GM19035 (cell line): ENCODE data around the gene PLEKHA6.

ENCODE experiments used
- ATAC-seq: cut with Tn5 transposase; IDR thresholded peaks from one replicate; pipeline ENCODE4 v1.9.1; 2021; ENCODE audit not compliant: unreplicated experiment

PLEKHA6 gene

DNA sequence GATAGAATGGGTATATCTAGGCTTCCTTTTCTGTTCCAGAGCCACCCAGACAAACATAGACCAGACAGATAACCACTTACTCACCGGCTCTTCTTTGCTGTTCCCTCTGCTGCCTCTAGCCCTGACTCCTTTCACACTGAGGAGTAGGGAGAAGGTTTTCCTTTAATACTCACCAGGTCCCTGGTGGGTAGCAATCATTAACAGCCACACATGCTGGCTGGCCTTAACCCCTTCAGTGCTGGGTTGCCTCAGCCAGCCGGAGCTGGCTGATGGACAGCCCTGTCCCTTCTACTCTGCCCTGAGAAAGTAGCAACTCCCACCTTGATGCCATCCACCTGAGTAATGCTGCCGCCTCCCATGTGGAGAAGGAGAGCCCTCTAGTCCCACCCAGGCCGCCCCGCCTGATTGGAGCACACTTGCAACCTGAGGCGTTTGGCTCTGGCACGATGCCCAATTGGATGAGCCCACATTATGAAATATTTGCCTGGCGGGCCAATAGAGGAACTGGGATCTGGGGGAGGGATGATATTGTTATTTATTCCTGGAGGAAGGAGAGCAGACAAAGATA, 71.6 kb downstream of the PLEKHA6 start:
- ATAC-seq: no peak

DNA sequence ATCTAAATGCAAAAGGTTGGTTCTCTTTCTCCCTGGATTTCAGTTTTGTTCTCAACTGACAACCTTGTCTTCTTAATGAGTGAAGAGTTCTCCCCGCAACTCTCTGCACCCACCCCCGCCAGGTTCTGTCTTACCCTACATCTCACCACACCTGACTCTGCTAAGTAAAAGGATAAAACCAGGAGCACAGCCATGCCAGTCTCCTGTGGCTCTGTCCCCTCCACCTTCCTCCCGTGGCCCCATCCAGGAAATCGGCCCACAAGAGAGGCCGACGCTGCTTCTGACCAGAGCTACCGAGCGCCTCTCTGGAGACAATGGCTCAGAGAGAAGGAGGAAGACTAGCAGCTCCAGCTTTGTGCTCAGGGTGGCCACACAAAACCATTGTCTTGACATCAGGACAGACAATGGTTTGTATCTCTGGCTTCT, 72.2 kb downstream of the PLEKHA6 start:
- no peak for ATAC-seq

DNA sequence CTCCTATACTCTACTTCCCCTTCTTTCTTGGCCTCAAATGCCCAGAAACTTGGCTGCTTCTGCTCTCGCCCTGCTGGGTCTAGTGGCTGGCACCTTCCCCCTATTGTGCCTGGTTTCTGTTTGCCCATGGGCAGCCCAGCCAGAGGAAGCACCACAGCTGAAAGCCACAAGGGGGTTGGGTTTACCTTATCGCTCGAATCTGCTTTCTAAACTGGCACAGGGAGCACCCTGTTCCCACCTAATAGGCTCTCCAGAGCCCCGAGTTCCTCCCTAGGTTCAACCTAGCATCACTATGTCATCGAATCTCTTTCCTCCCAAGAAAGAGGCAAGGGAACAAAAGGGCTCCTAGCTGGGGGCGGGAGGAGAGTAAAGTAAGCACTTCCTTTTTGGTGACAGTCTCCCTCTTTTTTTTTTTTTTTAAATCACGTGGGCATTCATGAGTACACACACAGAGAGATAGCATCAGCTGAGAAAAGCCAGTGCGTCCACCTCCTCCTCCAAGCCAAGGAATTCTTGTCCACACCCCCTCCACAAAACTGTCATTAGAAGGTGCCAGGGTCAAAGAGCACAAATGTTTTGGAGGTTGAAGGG, 72.8 kb downstream of the PLEKHA6 start:
- ATAC-seq: no peak

DNA sequence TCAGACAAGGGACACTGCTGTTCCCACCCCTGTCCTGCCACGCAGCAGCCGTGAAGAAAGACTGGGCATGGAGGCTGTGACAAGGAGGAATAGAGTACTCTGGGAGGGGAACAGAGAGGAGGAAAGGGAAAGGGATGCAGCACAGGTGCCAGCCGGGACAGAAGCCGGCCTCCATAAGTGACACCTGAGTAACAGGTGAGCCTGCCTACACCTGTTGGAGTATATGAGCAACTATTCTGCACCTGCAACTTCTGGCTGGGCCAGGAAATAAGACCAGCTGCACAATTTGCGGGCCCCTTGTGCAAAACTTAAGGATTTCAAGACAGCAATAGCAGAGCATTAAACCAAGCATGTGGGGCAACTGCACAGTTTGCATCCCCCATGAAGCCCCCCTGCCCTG, 73.4 kb downstream of the PLEKHA6 start:
- no peak for ATAC-seq

DNA sequence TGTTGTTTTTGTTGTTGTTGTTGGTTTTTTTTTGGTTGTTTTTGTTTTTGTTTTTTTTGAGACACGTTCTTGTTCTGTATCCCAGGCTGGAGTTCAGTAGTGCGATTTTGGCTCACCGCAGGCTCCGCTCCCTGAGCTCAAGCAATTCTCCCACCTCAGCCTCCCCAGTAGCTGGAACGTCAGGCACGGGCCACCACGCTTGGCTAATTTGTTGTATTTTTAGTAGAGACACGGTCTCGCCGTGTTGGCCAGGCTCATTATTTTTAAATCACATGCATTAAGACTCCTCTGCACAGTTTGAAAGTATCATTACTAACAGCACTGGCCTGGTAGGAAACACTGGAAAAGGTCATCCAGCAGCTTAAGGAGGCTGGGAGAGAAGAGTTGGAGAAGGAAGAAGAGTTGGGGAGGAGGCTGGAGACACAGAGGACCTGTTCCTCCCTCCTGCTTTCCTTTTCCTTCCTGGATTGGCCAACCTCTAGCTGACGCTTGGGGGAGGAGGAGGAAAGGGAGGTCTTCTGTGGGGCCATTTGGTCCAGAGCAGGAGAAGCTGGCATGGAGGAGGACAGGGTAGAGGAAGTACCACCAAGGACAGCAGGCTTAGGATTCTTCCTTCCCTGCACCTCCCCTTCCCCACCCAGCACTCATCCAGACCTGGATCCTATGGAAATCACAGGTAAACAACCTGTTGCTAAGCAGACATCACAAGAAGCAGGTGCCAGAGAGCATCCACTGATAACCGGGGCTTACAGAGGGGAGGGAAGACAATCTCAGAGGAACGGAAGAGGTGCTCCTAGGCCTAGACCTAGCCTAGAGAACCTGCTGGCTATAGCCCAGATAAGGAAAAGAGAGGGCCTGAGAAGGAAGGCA, 74.1 kb downstream of the PLEKHA6 start:
- no peak for ATAC-seq

DNA sequence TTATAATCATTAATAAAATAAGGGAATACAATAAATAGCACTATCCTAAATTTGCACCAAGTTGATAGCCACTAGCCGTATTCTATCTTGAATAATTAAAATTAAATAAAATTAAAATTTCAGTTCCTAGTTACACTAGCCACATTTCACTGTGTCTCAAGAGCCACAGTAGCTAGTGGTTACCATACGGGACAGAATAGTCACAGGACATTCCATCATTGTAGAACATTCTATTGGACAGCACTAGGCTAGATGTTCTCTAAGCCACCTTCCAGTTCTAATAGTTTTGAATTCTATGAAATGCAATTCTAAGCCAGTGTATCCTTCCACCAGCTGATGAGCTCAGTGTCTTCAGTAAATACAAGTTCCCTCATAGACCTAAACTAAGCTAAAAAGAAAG, 74.8 kb downstream of the PLEKHA6 start:
- no peak for ATAC-seq

DNA sequence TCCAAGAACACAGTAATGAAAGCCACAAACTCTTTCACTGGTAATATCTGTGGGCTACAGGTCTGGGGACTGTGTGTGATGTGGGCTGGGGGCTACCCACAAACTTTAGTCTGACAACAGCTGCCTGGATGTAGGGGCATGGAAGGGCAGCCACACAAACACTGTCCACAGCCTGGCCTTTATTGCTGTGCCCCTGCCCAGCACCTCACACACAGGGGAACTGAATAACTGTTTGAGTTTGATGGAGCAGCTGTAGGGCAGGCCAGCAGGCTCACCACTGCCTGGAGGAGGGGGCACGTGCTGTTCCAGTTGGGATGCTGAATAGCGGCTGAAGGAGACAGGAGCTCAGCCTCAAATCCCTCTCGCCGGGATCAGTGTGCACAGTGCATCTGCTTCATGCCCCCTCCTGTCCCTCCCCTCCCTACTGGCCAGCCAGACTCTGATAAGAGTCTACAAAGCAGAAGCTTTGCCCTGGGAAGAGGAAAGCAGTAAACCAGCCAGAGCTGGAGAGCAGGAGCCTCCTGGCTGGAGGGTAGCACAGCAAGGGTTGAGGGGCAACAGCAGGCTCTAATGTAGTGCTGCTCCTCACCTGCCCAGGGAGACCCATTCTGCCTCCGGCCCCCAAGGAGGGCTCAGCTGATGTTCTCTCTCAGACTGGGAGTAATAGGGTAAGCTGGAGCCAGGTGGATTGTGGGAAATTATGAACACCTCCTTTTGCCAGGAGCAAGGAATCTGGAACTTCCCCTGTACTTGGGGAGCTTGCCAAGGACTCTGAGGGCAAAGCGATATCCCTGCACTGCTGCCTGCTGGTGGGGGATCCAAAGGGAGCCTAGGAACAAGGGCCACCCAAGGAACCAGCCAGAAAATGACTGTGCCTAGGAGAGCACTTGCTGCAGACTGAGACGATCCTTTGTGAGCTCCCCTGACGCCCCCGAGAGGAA, 75.7 kb downstream of the PLEKHA6 start:
- no peak for ATAC-seq

DNA sequence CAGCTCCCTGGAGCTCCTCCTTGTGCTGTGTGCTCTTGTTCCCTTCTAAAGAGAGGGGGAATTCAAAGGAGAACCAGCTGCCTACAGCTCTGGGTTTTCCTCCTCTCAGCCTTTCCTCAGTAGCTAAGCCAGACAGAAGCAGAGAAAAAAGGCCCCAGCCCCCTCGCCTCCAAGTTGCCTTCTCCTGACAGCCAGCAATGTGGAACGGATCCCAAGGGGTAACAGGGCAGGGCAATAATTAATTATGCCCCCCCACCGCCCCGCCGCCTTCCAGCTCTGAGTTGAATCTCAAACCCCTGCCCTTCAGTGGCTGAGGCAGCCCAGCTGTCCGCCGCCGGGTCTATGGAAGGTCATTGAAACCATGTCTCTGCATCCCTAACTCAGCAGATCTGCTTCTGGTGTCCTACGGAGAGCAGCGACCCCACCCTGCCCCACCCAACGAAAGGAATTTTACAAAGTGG, 76.9 kb downstream of the PLEKHA6 start:
- ATAC-seq: no peak

DNA sequence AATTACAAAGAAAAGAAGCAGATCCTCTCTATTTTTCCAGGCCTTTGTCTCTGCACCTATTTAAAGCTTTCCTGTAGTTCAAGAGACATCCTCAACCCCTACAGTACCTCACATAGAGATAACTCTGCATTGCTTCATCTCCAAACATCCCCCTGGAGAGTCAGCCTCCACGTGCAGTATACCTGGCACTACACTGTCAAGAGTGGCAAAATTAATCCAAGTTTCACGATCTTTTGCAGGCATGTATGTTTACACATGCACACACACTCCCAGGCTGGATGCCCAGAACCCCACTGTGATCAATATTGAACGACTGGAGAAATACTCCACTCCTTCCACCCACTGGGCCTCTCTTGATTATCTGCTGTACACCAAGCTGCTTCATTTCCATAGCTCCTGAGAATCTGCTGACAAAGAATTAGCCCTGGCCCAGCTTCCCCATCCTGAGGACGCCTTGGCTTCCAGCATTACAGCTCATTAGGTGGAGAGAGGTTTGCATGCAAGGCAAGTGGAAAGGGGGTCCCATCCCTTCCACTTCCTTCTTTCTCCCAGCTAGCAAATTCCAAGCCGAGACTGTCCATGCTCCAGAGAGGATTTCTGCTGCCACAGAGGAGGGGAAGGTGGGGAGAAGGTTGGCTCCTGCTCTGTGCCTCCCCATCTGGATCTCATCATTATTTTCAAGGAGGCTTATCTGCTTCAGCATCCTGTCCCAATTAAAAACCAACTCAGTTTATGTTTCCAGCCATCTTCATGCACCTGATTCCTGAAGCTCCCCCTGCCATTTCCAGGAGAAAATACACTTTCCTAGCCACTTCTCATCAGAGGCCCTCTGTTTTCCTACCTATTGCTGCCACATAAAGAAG, 79.4 kb downstream of the PLEKHA6 start:
- no peak for ATAC-seq

DNA sequence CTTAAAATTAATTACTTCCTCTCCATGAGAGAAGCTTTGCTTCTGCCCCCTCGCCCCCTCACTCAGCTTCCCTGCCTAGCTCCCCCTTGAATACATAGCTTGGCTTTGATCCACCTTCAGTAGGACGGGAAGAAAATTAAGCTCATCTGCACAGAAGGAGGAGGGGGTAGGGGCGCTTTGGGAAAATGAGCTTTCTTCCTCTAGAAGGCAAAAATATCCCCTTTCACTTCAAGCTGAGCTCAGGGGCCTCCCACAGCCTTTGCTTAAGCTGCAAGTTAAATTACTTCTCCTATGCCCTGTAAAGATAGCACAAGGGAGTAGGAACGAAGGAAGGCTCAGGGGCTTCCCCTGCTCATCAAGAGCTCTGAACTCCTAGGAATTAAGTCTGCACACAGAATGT, 80.8 kb downstream of the PLEKHA6 start:
- ATAC-seq: no peak

DNA sequence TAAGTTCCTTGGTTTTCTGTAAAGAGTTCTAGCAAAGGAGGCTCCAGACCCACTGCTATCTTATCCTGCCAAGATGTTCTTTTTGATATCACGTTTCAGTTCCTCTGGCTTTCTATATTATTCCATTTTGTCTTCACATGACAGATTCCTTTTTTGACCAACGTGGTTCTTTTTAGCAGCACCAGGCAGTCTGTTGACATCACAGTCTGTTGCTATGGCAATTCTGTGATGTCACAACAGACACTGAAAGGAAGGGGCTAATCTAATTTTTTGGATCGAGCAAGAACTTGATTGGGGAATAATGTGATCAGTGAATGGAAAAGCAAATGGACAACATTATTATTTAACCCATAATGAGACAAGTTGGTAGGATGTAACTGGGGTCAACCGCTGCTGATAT, 81.5 kb downstream of the PLEKHA6 start:
- ATAC-seq: no peak

DNA sequence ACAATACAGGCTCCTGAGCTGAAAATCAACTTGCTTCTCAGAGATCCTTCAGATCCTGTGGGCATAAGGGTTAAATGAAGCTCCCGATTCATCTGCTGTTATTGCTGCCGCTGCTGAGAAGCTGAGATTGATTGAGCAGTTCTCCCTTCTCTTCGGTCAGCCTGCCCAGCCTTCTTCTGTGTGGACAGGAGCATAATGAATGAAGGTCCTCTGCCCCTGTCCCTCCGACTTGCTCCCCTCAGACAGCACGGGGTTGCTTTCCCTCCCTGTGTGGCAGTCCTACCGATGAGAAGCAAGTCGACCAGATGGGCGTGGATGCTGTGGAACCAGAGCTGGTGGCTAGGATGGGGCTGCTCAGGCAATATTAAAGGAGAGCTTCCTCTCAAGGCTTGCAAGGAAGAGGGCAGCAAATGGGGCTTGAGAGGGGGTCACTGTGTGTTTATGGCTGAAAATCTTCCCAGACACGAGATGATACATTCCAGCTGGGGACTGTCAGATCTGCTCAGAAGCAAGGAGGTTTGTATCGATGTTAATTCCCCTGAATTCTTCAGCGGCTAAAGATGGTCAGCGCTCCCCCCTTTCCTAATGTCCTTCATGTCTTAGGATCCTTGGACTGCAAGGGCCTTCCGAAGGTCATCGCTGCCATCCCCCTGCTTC, 82.0 kb downstream of the PLEKHA6 start:
- ATAC-seq: no peak

DNA sequence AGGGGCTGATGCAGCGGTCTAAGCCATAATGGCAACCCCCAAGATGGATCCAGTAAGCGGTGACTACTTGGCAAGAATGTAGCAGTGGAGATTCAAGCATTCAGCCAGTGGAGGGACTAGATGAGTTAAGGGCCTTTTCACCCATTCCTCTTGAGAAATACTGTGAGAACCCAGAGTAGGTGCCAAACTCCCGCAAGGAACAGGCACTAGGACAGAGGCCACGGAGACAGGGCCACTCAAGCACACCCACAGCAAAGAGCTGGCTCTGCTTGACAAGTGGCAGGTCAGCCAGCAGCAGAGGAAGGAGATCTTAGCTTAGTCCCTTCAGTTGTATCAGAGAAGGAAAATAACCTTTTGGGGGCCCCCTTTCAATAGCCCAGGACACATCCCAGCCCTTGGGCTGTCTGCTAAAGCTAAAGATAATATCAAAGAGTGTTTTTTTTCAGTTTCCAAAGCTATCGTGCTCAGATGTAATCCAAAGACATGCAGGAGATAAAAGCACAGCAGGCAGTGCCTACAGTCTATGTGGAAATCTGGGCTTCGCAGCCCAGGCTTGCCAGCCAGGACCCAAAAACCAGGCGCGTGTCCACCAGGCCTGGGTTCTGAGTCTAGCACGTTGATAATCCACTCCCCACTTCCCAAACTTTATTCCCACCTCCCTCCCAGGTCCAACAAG, 83.9 kb downstream of the PLEKHA6 start:
- no peak for ATAC-seq

DNA sequence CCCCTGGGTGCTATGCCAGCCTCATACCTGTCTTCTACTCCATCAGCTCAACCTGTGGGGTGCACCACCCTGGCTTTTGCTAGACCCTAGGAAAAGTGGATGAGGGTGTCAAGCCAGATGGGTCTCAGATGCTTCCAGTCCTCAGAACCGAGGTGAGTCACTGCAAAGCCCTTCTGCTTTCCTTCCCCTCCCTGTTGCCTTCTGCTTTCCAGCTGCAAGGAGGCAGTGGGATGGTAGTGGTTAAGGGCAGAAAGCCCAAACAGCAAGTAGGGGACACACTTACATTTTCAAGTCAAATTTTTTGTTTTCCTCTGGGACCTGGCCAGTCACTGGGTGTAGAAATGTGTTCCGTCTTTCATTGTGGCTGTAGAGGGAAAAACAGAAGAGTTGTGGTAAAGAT, 85.3 kb downstream of the PLEKHA6 start:
- ATAC-seq: no peak

DNA sequence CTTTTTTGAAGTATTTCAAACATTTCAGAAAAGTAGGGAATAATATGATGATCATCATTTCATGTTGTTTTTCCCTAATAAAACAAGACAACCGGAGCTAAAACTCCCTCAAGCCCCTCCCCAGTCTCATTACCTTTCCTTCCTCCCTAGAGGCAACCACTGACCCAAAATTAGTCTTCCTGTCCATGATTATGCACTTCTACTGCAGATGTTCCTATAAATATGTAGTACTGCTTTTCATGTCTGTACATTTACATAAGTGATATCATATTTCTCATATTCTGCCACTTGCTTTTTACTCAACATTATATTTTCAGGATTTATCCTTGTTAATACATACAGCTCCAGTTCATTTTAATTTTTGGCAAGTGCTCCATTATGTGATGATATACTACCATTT, 87.2 kb downstream of the PLEKHA6 start:
- ATAC-seq: no peak

DNA sequence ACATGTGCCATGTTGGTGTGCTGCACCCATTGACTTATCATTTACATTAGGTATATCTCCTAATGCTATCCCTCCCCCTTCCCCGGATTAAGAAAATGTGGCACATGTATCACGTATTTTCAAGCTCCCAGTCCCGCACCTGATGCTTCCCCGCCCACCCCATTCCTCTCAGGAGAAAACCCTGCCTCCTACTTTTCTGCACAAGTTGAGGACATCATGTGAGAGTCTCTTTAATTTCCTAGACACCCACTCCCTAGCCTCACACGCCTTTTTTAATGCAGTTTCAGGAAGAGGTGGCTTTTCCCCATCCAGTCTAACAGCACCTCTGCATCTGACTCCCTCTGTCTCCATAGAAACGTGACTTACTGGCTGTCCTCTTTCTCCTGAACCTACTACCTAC, 87.8 kb downstream of the PLEKHA6 start:
- no peak for ATAC-seq

DNA sequence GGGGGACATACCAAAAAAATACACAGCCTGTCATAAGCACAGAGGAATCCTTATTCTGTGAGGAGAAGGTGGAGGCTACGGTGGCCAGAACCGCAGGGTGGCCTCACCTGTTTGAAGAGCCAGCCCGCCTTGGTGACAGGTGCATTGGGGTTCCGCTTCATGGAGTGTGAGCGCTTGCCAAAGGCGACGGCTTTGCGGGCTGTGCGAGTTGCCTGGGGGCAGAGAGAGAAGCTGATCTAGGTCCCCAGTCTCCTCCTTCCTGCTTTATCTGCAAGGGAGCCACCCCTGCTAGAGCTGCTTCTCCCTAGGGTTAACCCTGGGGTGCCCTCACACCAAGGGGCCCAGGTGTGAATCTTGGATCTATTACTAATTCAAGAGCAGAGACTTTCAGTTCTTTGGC, 91.6 kb downstream of the PLEKHA6 start:
- ATAC-seq: no peak

DNA sequence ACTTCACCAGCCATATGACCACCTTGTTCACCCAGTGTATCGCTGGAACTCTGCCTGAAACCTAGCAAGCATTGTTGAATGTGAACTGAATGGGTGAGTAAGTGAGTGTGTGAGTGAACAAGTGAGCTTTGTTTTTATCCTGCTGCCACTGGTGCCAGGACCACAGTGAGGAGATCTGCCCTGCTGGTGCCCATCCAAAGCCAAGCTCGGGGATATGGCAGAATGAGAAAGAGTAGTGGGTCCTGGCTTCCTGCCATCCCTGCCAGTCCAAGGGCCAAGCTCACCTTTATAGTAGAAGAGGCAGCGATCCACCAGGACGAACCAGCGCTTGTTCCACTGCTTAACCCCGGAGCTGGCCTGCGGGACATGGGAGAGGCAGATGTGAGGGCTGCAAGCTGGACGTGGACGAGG, 92.5 kb downstream of the PLEKHA6 start:
- ATAC-seq: no peak

DNA sequence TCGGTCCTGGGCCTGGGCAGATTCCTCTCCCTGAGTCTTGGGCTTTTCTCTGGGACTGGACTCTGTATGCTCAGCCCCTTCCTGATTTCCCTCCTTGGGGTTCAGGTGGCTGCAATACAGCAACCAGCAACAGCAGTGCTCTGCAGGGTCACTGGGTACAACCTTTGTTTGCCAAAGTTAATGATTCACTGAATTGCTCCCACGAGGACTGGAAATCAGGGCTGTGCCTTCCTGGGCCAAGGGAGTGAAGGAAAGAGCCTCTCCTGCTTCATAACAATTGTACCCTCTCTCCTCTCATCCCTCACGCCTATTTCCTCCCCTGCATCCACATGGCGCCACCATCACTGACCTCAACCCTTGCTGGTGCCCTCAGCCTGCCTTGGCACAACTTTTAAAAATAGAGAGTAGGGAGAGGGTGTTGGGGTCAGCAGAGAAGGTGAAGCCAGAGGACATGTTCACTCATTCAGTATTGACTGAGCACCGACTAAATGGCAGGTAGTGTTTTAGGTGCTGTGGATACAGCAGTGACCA, 93.2 kb downstream of the PLEKHA6 start:
- ATAC-seq: no peak
